Keratinocyte (primary cell): Measurements from ENCODE around the gene WDR49. TPM values are rescaled to one million over a fixed set of nuclear protein-coding genes. Genes with fewer than 3 reads are reported as not detected.

Source experiments
- DNase-seq: peaks from one replicate; pipeline ENCODE4 v3.0.0-alpha.2; 2011; ENCODE audit warnings: low read depth, missing footprints, low spot score
- FAIRE-seq: peaks from 2 replicates; lab custom pipeline; 2011; peaks lifted over from hg19 to GRCh38; lab: Jason Lieb, UNC
- H2AFZ ChIP-seq: 2 replicates; pipeline ENCODE4 v1.6.0; 2012; ENCODE audit warnings: low read length, control low read depth, inconsistent platforms; ENCODE audit not compliant: control insufficient read depth
- H3K27ac ChIP-seq: 2 replicates; pipeline ENCODE4 v1.5.1; 2011; ENCODE audit warnings: low read length; ENCODE audit not compliant: control insufficient read depth, insufficient read depth
- H3K27me3 ChIP-seq: 3 replicates; pipeline ENCODE4 v1.6.0; 2011; ENCODE audit warnings: low read length; ENCODE audit not compliant: control insufficient read depth, insufficient read depth; ENCODE audit errors: extremely low read depth
- H3K36me3 ChIP-seq, 2 experiments: 2 replicates in 1 of 2; 3 replicates in 1 of 2; pipeline ENCODE4 v1.5.1; 2011; ENCODE audit warnings: low read length in 2 of 2, mild to moderate bottlenecking in 1 of 2; ENCODE audit not compliant: control insufficient read depth in 2 of 2, insufficient read depth in 2 of 2; ENCODE audit errors: extremely low read depth in 1 of 2
- H3K4me1 ChIP-seq: 3 replicates; pipeline ENCODE4 v1.5.1; 2011; ENCODE audit warnings: low read length; ENCODE audit not compliant: control insufficient read depth, insufficient read depth; ENCODE audit errors: extremely low read depth
- H3K4me2 ChIP-seq: 3 replicates; pipeline ENCODE4 v1.6.0; 2011; ENCODE audit warnings: low read depth, low read length; ENCODE audit not compliant: control insufficient read depth, insufficient read depth; ENCODE audit errors: extremely low read depth
- H3K4me3 ChIP-seq, 3 experiments: fragments of 200-600 bp in 1 of 3; sonication (generic) in 1 of 3; 2 replicates in 2 of 3; 3 replicates in 1 of 3; pipeline ENCODE4 v1.5.1; 2011 to 2016; ENCODE audit warnings: low read length in 3 of 3, mild to moderate bottlenecking in 3 of 3, control low read depth in 2 of 3, inconsistent platforms in 1 of 3, low read depth in 1 of 3, mixed read lengths in 1 of 3, mixed run types in 1 of 3, moderate library complexity in 1 of 3; ENCODE audit not compliant: control insufficient read depth in 2 of 3, insufficient read depth in 2 of 3; ENCODE audit errors: extremely low read depth in 1 of 3
- H3K79me2 ChIP-seq: 2 replicates; pipeline ENCODE4 v1.6.0; 2012; ENCODE audit warnings: low read length; ENCODE audit not compliant: control insufficient read depth, insufficient read depth
- H3K9ac ChIP-seq: 3 replicates; pipeline ENCODE4 v1.6.0; 2011; ENCODE audit warnings: low read length; ENCODE audit not compliant: control insufficient read depth, insufficient read depth; ENCODE audit errors: extremely low read depth
- H3K9me1 ChIP-seq: 3 replicates; pipeline ENCODE4 v1.6.0; 2011; ENCODE audit warnings: low read length; ENCODE audit not compliant: control insufficient read depth, insufficient read depth; ENCODE audit errors: extremely low read depth
- H3K9me3 ChIP-seq: 2 replicates; pipeline ENCODE4 v1.5.1; 2012; ENCODE audit warnings: low read depth, low read length; ENCODE audit not compliant: control insufficient read depth
- H4K20me1 ChIP-seq: 3 replicates; pipeline ENCODE4 v1.6.0; 2011; ENCODE audit warnings: low read length; ENCODE audit not compliant: control insufficient read depth, insufficient read depth; ENCODE audit errors: extremely low read depth
- EZH2 ChIP-seq: IDR thresholded peaks from one replicate; pipeline ENCODE4 v1.6.1; 2012; ENCODE audit warnings: inconsistent platforms, mild to moderate bottlenecking, low read length, moderate library complexity
- dilution Hi-C: fragments of 300-500 bp; cut with MboI; formaldehyde crosslinking; loops from one replicate; pipeline ENCODE4 v1.7.0; 2020; ENCODE audit warnings: low sequenced_read_pairs; ENCODE audit not compliant: extremely low pct_ligation_motif_present
- polyA plus RNA-seq, 5 experiments: library from polyadenylated mRNA; depleted of rRNA in 3 of 5; stranded (reverse) in 3 of 5; stranded (forward) in 1 of 5; unstranded in 1 of 5; fragments of >200 nt; gene quantifications; 1 replicate in 1 of 5; 2 replicates in 3 of 5; 3 replicates in 1 of 5; pipeline versions ENCODE4 v1.2.1 to v1.2.3, GENCODE V29; 2011 to 2012; ENCODE audit warnings: missing spikeins in 2 of 5, low read depth in 1 of 5, low replicate concordance in 1 of 5
- TF ChIP-seq, protein P1 (sequence below), 3 experiments: IDR thresholded peaks in 1 of 3; conservative IDR thresholded peaks in 1 of 3; optimal IDR thresholded peaks in 1 of 3; 2 replicates in 2 of 3; 3 replicates in 1 of 3; pipeline versions ENCODE3 to v1.5.1; 2011; ENCODE audit warnings: low read length in 3 of 3, mild to moderate bottlenecking in 3 of 3, moderate library complexity in 2 of 3, control low read depth in 1 of 3, inconsistent platforms in 1 of 3; ENCODE audit not compliant: insufficient read depth in 2 of 3; ENCODE audit errors: extremely low read depth in 1 of 3

WDR49 gene
- polyA plus RNA-seq, 1 donor (not counting 4 experiments of a cell fraction or from before 2014, with no cell fraction given) = not detected

DNA sequence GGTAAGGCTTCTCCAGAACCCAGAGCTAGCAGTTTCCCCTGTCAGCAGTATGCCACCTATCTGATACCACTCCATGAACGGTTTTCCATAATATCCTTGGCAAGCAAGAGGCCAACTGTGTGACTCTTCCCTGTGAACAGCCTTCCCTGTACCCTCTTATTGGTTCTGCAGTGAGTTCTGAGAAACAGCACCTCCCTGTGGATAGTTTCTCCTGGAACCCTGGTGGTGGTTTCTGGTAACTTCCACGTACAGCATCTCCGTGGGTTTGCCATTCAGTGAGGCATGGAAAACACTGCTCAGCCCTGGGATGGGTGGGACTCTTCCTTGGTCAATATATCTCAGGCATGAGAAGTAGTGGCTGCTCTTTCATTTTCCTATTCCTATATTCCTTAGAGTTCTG lies 160.5 kb downstream of the WDR49 start:
- H3K79me2 ChIP-seq = no peaks in the 10 kb centered on the region
- H3K4me2 ChIP-seq = no peak overlapping the region
- no peak overlapping the region for H3K4me3 ChIP-seq
- dilution Hi-C loops = no loop called here
- H3K27me3 ChIP-seq = no peaks in the 10 kb centered on the region
- no peak for TF ChIP-seq EZH2
- TF ChIP-seq, protein P1, sequence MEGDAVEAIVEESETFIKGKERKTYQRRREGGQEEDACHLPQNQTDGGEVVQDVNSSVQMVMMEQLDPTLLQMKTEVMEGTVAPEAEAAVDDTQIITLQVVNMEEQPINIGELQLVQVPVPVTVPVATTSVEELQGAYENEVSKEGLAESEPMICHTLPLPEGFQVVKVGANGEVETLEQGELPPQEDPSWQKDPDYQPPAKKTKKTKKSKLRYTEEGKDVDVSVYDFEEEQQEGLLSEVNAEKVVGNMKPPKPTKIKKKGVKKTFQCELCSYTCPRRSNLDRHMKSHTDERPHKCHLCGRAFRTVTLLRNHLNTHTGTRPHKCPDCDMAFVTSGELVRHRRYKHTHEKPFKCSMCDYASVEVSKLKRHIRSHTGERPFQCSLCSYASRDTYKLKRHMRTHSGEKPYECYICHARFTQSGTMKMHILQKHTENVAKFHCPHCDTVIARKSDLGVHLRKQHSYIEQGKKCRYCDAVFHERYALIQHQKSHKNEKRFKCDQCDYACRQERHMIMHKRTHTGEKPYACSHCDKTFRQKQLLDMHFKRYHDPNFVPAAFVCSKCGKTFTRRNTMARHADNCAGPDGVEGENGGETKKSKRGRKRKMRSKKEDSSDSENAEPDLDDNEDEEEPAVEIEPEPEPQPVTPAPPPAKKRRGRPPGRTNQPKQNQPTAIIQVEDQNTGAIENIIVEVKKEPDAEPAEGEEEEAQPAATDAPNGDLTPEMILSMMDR (optimal IDR thresholded peaks at IDR 0.05 in 1 of 3, IDR thresholded peaks at IDR 0.05 in 1 of 3, conservative IDR thresholded peaks at IDR 0.05 in 1 of 3; ENCODE audit: extremely low read depth in 1 of 3, insufficient read depth in 2 of 3, low read length in 3 of 3) = peak; percentile 8 to 48 (median 23)
- H3K27ac ChIP-seq = no peak overlapping the region
- H3K9ac ChIP-seq = no peak overlapping the region
- FAIRE-seq = no peak
- no peaks in the 10 kb centered on the region for H3K36me3 ChIP-seq
- H4K20me1 ChIP-seq = no peaks in the 10 kb centered on the region
- DNase-seq = no peak
- H2AFZ ChIP-seq = no peak overlapping the region
- H3K9me3 ChIP-seq = no peaks in the 10 kb centered on the region
- no peaks in the 10 kb centered on the region for H3K4me1 ChIP-seq
- H3K9me1 ChIP-seq = no peaks in the 10 kb centered on the region

DNA sequence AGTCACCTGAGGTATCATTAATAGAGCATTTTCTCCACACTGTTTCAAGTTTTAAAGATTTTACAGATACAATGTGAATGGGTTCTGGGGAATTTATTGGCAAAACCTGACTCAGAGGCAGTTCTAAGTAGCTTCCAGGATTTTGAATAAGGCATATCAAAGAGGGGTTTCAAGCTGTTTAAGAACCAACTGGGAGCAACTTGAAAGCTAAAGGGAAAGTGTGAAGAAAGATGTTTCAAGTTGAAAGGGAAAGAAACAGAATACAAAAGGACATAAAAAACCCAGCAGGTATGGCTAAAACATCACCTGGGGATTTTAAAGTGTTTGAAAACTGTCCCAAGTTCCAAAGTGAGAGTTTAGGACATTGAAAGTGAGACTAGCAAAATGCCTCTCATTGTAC lies 162.1 kb downstream of the WDR49 start:
- no peak overlapping the region for H3K4me3 ChIP-seq
- H3K79me2 ChIP-seq = no peaks in the 10 kb centered on the region
- no peaks in the 10 kb centered on the region for H4K20me1 ChIP-seq
- no peak overlapping the region for H3K4me2 ChIP-seq
- no peak overlapping the region for H3K9ac ChIP-seq
- H2AFZ ChIP-seq = no peak overlapping the region
- FAIRE-seq (no peak), DNase-seq (no peak)
- H3K36me3 ChIP-seq = no peaks in the 10 kb centered on the region
- no peaks in the 10 kb centered on the region for H3K4me1 ChIP-seq
- no peaks in the 10 kb centered on the region for H3K9me1 ChIP-seq
- H3K27ac ChIP-seq = no peak overlapping the region
- no peaks in the 10 kb centered on the region for H3K9me3 ChIP-seq
- dilution Hi-C loops = no loop called here
- TF ChIP-seq, protein P1 (optimal IDR thresholded peaks at IDR 0.05 in 1 of 3, IDR thresholded peaks at IDR 0.05 in 1 of 3, conservative IDR thresholded peaks at IDR 0.05 in 1 of 3; ENCODE audit: extremely low read depth in 1 of 3, insufficient read depth in 2 of 3, low read length in 3 of 3) = no peak
- TF ChIP-seq EZH2 = no peak
- no peaks in the 10 kb centered on the region for H3K27me3 ChIP-seq
